DOHH2 (cell line): ENCODE results near the gene TKT.

Experiments
- CTCF ChIP-seq: fragments of 200-600 bp; sonication (generic); IDR thresholded peaks from one replicate; pipeline ENCODE4 v1.5.1; 2014; ENCODE audit warnings: antibody characterized with exemption, mild to moderate bottlenecking, low read depth, low read length; ENCODE audit not compliant: poor library complexity, severe bottlenecking
- EZH2phosphoT487 ChIP-seq: fragments of 200-600 bp; sonication (generic); IDR thresholded peaks from 2 replicates; pipeline ENCODE4 v1.6.1; 2017; ENCODE audit warnings: borderline replicate concordance, mild to moderate bottlenecking, antibody characterized with exemption, low read length, moderate library complexity, mixed read lengths

GRCh38 chr3:53282581-53282980, 26.8 kb upstream of the TKT start:
- TF ChIP-seq CTCF (no peak), EZH2phosphoT487 (no peak)
